H1 (cell line): ENCODE results near the gene OR8B12. TPM values are rescaled to one million over a fixed set of nuclear protein-coding genes. Genes with fewer than 3 reads are reported as not detected.

Experiments
- CHD7 ChIP-seq: fragments of 300-600 bp; sonication (generic); IDR thresholded peaks from 2 replicates; pipeline ENCODE4 v1.7.1; 2012; ENCODE audit warnings: low read length, moderate library complexity, mild to moderate bottlenecking, inconsistent platforms; ENCODE audit not compliant: insufficient replicate concordance
- CREB1 ChIP-seq: IDR thresholded peaks from 2 replicates; pipeline ENCODE4 v1.6.1; 2012; ENCODE audit warnings: inconsistent platforms
- MAX ChIP-seq: IDR thresholded peaks from 2 replicates; pipeline ENCODE4 v1.6.1; 2012; ENCODE audit warnings: inconsistent platforms
- NANOG ChIP-seq: IDR thresholded peaks from 2 replicates; pipeline ENCODE4 v1.6.1; 2011; ENCODE audit warnings: low read length, low read depth, mild to moderate bottlenecking, inconsistent platforms; ENCODE audit not compliant: insufficient read depth, poor library complexity, severe bottlenecking
- NRF1 ChIP-seq: IDR thresholded peaks from 2 replicates; pipeline ENCODE4 v1.6.1; 2011; ENCODE audit warnings: mild to moderate bottlenecking, low read depth, low read length, improper control_type of control experiment
- RXRA ChIP-seq: IDR thresholded peaks from 2 replicates; pipeline ENCODE4 v1.6.1; 2011; ENCODE audit warnings: low read depth, mild to moderate bottlenecking, low read length, moderate library complexity; ENCODE audit not compliant: insufficient read depth
- SP4 ChIP-seq: IDR thresholded peaks from 2 replicates; pipeline ENCODE4 v1.6.1; 2012; ENCODE audit warnings: low read length, inconsistent platforms
- polyA plus RNA-seq, 7 experiments: library from polyadenylated mRNA; depleted of rRNA in 3 of 7; stranded (reverse) in 5 of 7; unstranded in 2 of 7; fragments of >200 nt in 5 of 7; fragments of 200-250 nt in 2 of 7; gene quantifications; 1 replicate in 5 of 7; 2 replicates in 1 of 7; 4 replicates in 1 of 7; pipeline versions ENCODE4 v1.2.1 to v1.2.3, GENCODE V29; 2011 to 2013; ENCODE audit warnings: missing spikeins in 2 of 7, mixed read lengths in 2 of 7
- total RNA-seq: library from RNA; stranded (reverse); fragmentation: NEBNext Ultra II Directional; extraction: Animal tissue kit (Norgen Biotek cat#: 25700); gene quantifications from 2 replicates; pipeline ENCODE4 v1.2.1, GENCODE V29; 2021

OR8B12 gene
- total and polyA plus RNA-seq, 2 of the 8 experiments (the other 6 are each of a cell fraction or from before 2014, with no cell fraction given): not detected

- TF ChIP-seq CHD7 (no peak), MAX (no peak), CREB1 (no peak), RXRA (no peak), NRF1 (no peak), NANOG (no peak), SP4 (no peak)
- TF ChIP-seq, all 59 proteins: peak for 0
Observed at GRCh38 chr11:124569697-124570096, 26.2 kb upstream of the OR8B12 start, which contains the start of gene OR8A1 (continued).
